DND-41 (cell line): ENCODE results near the gene AP3S1.

Experiments
- ATAC-seq: fragments of 200-7000 bp; cut with Tn5 transposase; 3 replicates; pipeline ENCODE4 v1.9.1; 2021; ENCODE audit warnings: low read depth; ENCODE audit not compliant: insufficient read depth
- DNase-seq: peaks from one replicate; pipeline ENCODE4 v3.0.0-alpha.2; 2020
- H2AFZ ChIP-seq: 2 replicates; pipeline ENCODE4 v1.6.0; 2012; ENCODE audit warnings: low read depth, low read length
- H3K27ac ChIP-seq: 2 replicates; pipeline ENCODE4 v1.5.1; 2012; ENCODE audit warnings: low read length, inconsistent platforms
- H3K27me3 ChIP-seq: fragments of 200-600 bp; sonication (generic); 2 replicates; pipeline ENCODE4 v1.6.0; 2012; ENCODE audit warnings: low read length, mild to moderate bottlenecking, inconsistent platforms; ENCODE audit not compliant: insufficient read depth, poor library complexity
- H3K36me3 ChIP-seq: 2 replicates; pipeline ENCODE4 v1.5.1; 2012; ENCODE audit warnings: low read length, inconsistent platforms; ENCODE audit not compliant: insufficient read depth
- H3K4me1 ChIP-seq: 2 replicates; pipeline ENCODE4 v1.5.1; 2012; ENCODE audit warnings: mild to moderate bottlenecking, low read length; ENCODE audit not compliant: insufficient read depth
- H3K4me2 ChIP-seq: 2 replicates; pipeline ENCODE4 v1.6.0; 2012; ENCODE audit warnings: mild to moderate bottlenecking, moderate library complexity, low read length, inconsistent platforms; ENCODE audit not compliant: insufficient read depth
- H3K4me3 ChIP-seq, 2 experiments: fragments of 200-600 bp in 1 of 2; shearing (Covaris generic) in 1 of 2; 2 replicates each; pipeline ENCODE4 v1.5.1; 2012 to 2016; ENCODE audit warnings: inconsistent platforms in 2 of 2, low read length in 2 of 2, mild to moderate bottlenecking in 2 of 2, low read depth in 1 of 2, moderate library complexity in 1 of 2
- H3K79me2 ChIP-seq: 2 replicates; pipeline ENCODE4 v1.6.0; 2012; ENCODE audit warnings: low read length, inconsistent platforms; ENCODE audit not compliant: insufficient read depth
- H3K9ac ChIP-seq: 2 replicates; pipeline ENCODE4 v1.6.0; 2012; ENCODE audit warnings: low read depth, mild to moderate bottlenecking, inconsistent platforms, low read length, moderate library complexity
- H3K9me3 ChIP-seq: 2 replicates; pipeline ENCODE4 v1.5.1; 2012; ENCODE audit warnings: low read length, moderate library complexity, mild to moderate bottlenecking, inconsistent platforms; ENCODE audit not compliant: insufficient read depth, severe bottlenecking
- H4K20me1 ChIP-seq: 2 replicates; pipeline ENCODE4 v1.6.0; 2012; ENCODE audit warnings: low read length; ENCODE audit not compliant: insufficient read depth
- EZH2 ChIP-seq: IDR thresholded peaks from 3 replicates; pipeline ENCODE4 v1.6.1; 2012; ENCODE audit warnings: borderline replicate concordance, low read depth, mild to moderate bottlenecking, moderate library complexity, low read length, inconsistent platforms; ENCODE audit not compliant: severe bottlenecking
- TF ChIP-seq, protein P1 (sequence below): IDR thresholded peaks from 2 replicates; pipeline ENCODE4 v1.5.1; 2012; ENCODE audit warnings: borderline replicate concordance, low read length, moderate library complexity, mild to moderate bottlenecking; ENCODE audit not compliant: poor library complexity, severe bottlenecking; ENCODE audit errors: extremely low read depth

The AP3S1 gene

DNA sequence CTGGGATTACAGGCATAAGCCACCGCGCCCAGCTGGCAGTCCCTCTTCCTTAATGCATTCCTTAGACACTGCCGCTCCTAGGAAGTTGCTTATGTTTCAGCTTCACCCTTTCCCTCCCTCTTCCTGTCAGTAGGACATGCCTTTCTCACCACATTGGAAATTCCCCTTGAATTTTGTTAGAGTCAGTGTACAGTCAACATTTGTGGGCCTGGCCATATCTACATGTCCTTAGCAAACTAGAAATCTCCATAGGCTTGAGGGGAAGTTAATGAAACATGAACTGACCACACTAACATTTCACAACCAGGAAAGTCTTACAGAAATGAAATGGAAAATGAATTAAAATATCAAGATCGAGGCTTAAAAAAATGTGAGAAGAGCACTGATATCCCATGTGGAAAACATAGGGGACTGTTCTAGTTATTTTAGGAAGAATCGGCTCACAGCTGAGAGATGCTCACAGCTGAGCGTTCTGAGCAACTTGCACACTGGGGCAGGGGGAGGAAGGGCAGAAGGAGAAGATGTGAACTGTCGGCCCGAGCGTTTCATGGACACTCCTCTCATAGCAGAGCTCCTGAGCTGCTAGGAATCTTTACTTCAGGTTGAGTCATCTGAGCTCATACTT is 99.4 kb downstream of the AP3S1 start:
- ATAC-seq, result no peak
- no peak overlapping the region for H3K4me2 ChIP-seq

DNA sequence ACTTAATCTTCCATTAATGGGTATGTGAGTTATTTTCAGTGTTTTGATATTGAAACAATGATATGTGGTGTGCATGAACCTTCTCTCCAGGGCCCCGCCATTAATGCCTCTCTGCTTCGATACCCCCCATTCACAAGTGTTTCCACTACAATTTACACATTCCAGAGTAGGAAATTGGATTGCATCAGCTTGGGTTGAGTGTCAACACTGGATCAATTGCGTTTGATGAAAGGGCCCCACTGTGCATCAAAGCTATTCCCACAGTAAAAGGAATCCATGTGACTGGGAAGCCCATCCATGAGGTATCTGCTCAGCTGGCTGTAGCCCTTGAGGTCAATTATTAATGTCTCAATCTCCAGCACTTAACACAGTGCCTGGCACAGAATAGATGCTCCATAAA is 102.8 kb downstream of the AP3S1 start:
- no peak overlapping the region for H3K27ac ChIP-seq
- no peak overlapping the region for H2AFZ ChIP-seq
- H3K4me1 ChIP-seq, result no peaks in the 10 kb centered on the region
- TF ChIP-seq EZH2, result no peak
- TF ChIP-seq, protein P1, sequence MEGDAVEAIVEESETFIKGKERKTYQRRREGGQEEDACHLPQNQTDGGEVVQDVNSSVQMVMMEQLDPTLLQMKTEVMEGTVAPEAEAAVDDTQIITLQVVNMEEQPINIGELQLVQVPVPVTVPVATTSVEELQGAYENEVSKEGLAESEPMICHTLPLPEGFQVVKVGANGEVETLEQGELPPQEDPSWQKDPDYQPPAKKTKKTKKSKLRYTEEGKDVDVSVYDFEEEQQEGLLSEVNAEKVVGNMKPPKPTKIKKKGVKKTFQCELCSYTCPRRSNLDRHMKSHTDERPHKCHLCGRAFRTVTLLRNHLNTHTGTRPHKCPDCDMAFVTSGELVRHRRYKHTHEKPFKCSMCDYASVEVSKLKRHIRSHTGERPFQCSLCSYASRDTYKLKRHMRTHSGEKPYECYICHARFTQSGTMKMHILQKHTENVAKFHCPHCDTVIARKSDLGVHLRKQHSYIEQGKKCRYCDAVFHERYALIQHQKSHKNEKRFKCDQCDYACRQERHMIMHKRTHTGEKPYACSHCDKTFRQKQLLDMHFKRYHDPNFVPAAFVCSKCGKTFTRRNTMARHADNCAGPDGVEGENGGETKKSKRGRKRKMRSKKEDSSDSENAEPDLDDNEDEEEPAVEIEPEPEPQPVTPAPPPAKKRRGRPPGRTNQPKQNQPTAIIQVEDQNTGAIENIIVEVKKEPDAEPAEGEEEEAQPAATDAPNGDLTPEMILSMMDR, result no peak
- H3K79me2 ChIP-seq, result no peaks in the 10 kb centered on the region
- no peaks in the 10 kb centered on the region for H3K9me3 ChIP-seq
- H3K4me2 ChIP-seq, result no peak overlapping the region
- H3K36me3 ChIP-seq, result no peaks in the 10 kb centered on the region
- no peaks in the 10 kb centered on the region for H4K20me1 ChIP-seq
- ATAC-seq (no peak), DNase-seq (no peak)
- no peak overlapping the region for H3K9ac ChIP-seq
- no peak overlapping the region for H3K4me3 ChIP-seq
- no peaks in the 10 kb centered on the region for H3K27me3 ChIP-seq

More for the DNA sequence above, 99.4 kb downstream of the AP3S1 start:
- no peaks in the 10 kb centered on the region for H4K20me1 ChIP-seq
- no peak overlapping the region for H2AFZ ChIP-seq
- H3K4me1 ChIP-seq, result no peaks in the 10 kb centered on the region
- no peak for TF ChIP-seq EZH2
- TF ChIP-seq, protein P1, result no peak
- no peak overlapping the region for H3K9ac ChIP-seq
- no peak overlapping the region for H3K27ac ChIP-seq
- H3K9me3 ChIP-seq, result no peaks in the 10 kb centered on the region
- no peak overlapping the region for H3K4me3 ChIP-seq
- DNase-seq, result no peak
- H3K79me2 ChIP-seq, result no peaks in the 10 kb centered on the region
- H3K36me3 ChIP-seq, result no peaks in the 10 kb centered on the region
- H3K27me3 ChIP-seq, result no peaks in the 10 kb centered on the region

DNA sequence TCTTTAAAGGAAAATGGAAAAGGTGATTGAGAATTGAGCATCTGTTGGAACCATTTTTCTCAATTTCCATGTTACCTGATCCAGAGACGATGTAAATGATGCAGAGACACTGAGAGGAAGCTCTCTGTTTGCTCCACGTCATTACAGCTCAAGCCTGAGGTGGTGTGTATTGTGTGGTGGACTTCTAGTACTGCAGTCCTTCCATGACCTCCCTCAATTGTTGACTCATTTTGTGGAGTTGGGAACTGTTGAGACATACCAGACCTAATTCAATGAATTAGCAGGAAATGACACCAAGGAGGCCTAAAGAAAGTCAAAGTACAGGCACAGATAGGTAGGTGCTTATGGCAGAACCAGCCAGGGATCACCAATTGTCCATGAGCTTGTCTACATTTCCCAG is 104.9 kb downstream of the AP3S1 start:
- Histone ChIP-seq H3K9me3 (no peaks in the 10 kb centered on the region), H3K4me3 (no peak overlapping the region), H3K4me1 (no peaks in the 10 kb centered on the region), H3K79me2 (no peaks in the 10 kb centered on the region), H3K9ac (no peak overlapping the region), H3K27ac (no peak overlapping the region), H4K20me1 (no peaks in the 10 kb centered on the region), H3K27me3 (no peaks in the 10 kb centered on the region), H3K4me2 (no peak overlapping the region), H2AFZ (no peak overlapping the region), H3K36me3 (no peaks in the 10 kb centered on the region)
- DNase-seq, result no peak
- TF ChIP-seq, protein P1, result no peak
- TF ChIP-seq EZH2, result no peak
- no peak for ATAC-seq
